ENCODE results near the gene RASAL1.

RASAL1 gene

GRCh38 chr12:113135178-113136127, at the start of gene RASAL1:
RASAL1 (minus strand) TSS chr12:113135761; CDS start chr12:113135462, 299 bp downstream.
- peak; percentile 94 for DNase-seq

- DNase-seq, result peak; percentile 89
Measured at GRCh38 chr12:113184900-113185179, 49.3 kb upstream of the RASAL1 start.

- no peak for DNase-seq
Measured at GRCh38 chr12:113184098-113184899, 48.7 kb upstream of the RASAL1 start.

- DNase-seq, result no peak
Measured at GRCh38 chr12:113183030-113183589, 47.5 kb upstream of the RASAL1 start.

- no peak for DNase-seq
Measured at GRCh38 chr12:113181975-113182374, 46.4 kb upstream of the RASAL1 start.

- no peak for DNase-seq
Measured at GRCh38 chr12:113180333-113180732, 44.8 kb upstream of the RASAL1 start.

DNA sequence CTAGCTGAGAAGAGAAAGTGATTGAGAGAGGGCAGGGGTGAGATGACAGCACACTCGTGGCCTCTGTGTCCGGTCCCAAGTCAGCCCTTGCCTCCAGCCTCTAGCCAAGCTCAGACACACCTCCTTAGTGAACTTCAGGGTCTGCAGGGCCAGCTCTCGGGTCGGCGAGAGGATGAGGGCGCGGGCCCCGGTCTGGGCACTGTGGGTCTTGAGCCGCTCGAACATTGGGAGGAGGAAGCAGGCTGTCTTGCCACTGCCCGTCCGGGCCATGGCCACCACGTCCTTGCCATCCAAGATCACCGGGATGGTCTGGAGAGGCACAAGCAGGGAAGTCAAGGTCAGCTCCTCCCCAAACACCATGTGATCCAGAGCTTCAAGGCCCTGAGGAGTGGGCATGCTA, 43.5 kb upstream of the RASAL1 start:
- no peak for DNase-seq

DNA sequence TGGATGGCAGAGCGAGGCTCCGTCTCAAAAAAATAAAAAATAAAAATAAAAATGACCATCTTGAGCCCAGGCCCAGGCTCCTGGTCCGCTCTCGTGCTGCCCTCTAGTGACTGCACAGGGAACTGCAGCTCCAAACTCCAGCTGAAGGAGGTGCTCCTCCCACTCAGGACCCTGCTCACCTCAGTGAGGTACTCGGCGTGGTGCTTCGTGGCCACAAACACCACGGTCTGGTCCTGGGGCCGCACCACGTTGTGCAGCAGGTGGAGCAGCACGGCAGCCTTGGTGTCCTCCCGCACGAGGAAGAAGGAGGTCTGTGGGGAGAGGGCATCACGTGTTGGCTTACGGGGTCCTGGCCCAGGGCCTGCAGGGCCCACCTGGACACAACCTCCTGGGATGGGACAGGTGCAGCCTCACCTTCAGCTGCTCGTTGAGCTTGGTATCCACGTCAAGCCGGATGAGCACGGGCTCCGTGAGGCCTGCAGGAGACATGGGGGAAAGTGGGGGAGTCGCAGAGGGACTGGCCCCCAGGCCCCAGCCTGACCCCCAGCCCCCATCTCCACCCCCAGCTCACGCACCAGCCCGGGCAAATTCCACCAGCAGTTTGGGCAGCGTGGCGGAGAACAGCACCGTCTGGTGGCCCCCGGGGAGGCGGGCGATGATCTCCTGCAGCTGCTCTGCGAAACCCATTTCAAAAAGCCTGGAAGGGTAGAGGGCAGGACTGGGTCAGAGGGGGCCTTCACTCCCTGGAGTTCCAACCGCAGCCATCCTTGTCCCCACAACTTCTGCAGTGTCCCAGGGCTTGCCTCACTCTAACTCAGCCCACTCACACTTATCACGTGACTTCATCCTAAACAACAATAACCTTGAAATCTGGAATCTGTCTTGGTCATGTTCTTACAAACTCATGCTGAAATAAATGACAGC, 39.2 kb upstream of the RASAL1 start:
- peak; percentile 59 for DNase-seq

GRCh38 chr12:113173081-113173698, 37.6 kb upstream of the RASAL1 start:
- DNase-seq, result no peak

GRCh38 chr12:113172185-113172584, 36.6 kb upstream of the RASAL1 start:
- no peak for DNase-seq

DNA sequence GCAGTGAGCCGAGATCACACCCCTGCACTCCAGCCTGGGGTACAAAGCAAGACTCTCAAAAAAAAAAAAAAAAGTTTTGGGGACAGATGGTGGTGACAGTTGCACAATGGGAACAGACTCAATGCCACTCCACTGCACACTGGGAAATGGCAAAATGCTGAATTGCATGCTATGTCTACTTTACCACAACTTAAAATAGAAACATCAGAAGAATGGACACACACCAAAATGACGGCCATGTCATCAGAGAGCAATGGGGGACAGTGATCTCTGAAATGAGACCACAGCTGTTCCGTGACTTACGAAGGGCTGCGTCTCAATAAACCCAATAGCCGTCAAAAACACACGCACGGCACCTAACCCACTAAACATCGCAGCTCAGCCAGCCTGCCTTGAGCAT, 36.0 kb upstream of the RASAL1 start:
- no peak for DNase-seq

DNA sequence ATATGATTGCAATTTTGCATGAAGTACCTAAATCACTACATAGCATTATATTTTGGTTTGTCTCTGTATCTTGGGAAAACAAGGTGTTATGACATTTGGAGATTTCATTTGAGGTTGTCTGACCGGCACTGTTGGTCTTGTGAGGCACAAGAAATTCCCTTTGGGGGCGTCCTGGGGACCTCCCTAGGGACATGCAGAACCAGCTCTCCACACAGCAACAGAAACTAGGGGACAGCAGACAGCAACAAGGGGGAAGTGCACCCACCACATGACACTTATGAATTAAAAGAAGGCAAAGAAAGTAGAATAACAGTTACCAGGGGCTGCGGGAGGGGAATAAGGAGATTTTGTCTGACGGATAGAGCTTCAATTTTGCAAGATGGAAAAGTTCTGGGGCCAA, 35.4 kb upstream of the RASAL1 start:
- DNase-seq, result no peak

DNA sequence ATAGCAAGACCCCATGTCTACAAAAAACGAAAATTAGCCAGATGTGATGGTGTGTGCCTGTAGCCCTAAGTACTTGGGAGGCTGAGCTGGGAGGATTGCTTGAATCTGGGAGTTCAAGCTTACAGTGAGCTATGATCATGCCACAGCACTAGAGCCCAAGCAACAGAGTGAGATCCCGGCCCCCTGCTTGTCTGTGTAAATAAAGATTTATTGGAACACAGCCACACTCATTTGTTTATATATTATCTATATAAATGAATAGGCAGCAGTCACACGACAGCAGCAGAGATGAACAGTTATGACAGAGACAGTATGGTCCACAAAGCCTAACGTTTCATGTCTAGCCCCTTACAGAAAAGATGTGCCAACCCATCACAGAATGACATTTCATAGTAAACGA, 34.9 kb upstream of the RASAL1 start:
- no peak for DNase-seq

GRCh38 chr12:113169697-113170096, 34.1 kb upstream of the RASAL1 start:
- DNase-seq, result no peak

GRCh38 chr12:113167868-113168267, 32.3 kb upstream of the RASAL1 start:
- no peak for DNase-seq

- DNase-seq, result no peak
Measured at GRCh38 chr12:113165521-113166450, 30.2 kb upstream of the RASAL1 start.

DNA sequence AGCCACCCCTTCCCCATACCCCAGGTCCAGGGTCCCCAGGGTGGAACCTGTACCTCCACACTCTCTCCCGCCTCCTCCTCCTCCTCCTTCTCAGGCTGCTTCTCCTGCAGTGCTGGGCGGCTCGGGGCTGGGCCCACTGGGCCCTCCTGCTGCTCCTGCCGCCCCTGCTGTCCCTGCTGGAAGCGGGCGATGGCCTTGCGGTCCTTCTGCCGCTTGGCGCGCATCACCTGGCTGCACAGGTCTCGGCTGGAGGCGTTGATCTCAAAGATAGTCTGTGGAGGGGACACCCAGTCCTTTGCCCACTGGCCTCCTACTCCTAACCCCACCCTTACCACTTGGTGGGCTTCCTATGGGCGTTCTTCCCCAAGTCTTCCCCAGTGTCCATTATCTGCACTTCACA, 28.5 kb upstream of the RASAL1 start:
- DNase-seq, result no peak

GRCh38 chr12:113163030-113163360, 27.4 kb upstream of the RASAL1 start:
- no peak for DNase-seq

- peak; percentile 34 for DNase-seq
Measured at GRCh38 chr12:113162102-113163029, 26.8 kb upstream of the RASAL1 start.

DNA sequence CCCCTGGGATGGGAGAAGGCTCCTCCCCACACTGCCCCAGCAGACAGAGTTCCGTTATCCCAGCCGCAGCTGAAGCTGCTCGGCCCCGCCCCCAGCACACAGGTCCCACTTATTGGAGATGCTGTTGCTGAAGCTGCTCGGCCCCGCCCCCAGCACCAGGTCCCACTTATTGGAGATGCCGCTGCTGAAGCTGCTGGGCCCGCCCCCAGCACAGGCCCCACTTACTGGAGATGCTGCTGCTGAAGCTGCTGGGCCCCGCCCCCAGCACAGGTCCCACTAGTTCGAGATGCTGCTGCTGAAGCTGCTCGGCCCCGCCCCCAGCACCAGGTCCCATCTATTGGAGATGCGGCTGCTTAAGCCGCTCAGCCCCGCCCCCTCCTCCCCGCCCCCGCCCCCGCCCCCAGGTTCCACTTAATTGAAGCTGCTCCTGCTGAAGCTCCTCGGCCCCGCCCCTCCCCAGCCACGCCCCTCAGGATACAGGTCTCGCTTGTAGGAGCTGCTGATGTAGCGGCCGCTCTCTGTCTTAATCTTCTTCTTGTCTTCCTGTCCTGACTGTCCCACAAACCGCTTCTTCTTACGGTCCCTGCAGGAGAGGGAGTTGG, 26.0 kb upstream of the RASAL1 start:
- DNase-seq, result peak; percentile 81

Data from NCI-H69 (cell line).